ENCODE results near the gene ATG9A.
A peak's percentile ranks its signal among the peaks of the same experiment; 100 is the strongest.

- TF ChIP-seq CTCF (IDR thresholded peaks at IDR 0.05) = no peak
- no peak for TF ChIP-seq POLR2AphosphoS5 (IDR thresholded peaks at IDR 0.05)
- TF ChIP-seq POLR2A (IDR thresholded peaks at IDR 0.05) = peak; percentile 17 to 31
These were observed 11.2 kb downstream of the ATG9A start for GRCh38 chr2:219218217-219218731.

Data from gastroesophageal sphincter (tissue), 3 donors.